Hepatocyte (in vitro differentiated cells): ENCODE measurements around the gene KIF6. TPM values are rescaled to one million over a fixed set of nuclear protein-coding genes. Genes with fewer than 3 reads are reported as not detected.

Experiments used
- DNase-seq: peaks from one replicate; pipeline ENCODE4 v3.0.0-alpha.2; 2016; ENCODE audit warnings: low spot score
- H2AFZ ChIP-seq: fragments of 200-600 bp; sonication (generic); 2 replicates; pipeline ENCODE4 v1.6.0; 2016; ENCODE audit warnings: antibody characterized with exemption, mild to moderate bottlenecking
- H3K27ac ChIP-seq: fragments of 200-600 bp; sonication (generic); 2 replicates; pipeline ENCODE4 v1.5.1; 2016; ENCODE audit warnings: mild to moderate bottlenecking
- H3K27me3 ChIP-seq: fragments of 200-600 bp; sonication (generic); 2 replicates; pipeline ENCODE4 v1.6.1; 2016
- H3K36me3 ChIP-seq: fragments of 200-600 bp; sonication (generic); replicated peaks from 2 replicates; pipeline ENCODE4 v1.5.1; 2016; ENCODE audit warnings: low read depth; ENCODE audit not compliant: insufficient read depth
- H3K4me1 ChIP-seq: fragments of 200-600 bp; sonication (generic); 2 replicates; pipeline ENCODE4 v1.5.1; 2016; ENCODE audit warnings: mild to moderate bottlenecking, moderate library complexity; ENCODE audit not compliant: insufficient read depth
- H3K4me2 ChIP-seq: fragments of 200-600 bp; sonication (generic); 2 replicates; pipeline ENCODE4 v1.6.0; 2016
- H3K4me3 ChIP-seq: fragments of 200-600 bp; sonication (generic); 2 replicates; pipeline ENCODE4 v1.5.1; 2016; ENCODE audit warnings: mild to moderate bottlenecking
- H3K79me2 ChIP-seq: fragments of 200-600 bp; sonication (generic); 2 replicates; pipeline ENCODE4 v1.6.0; 2017; ENCODE audit warnings: mild to moderate bottlenecking
- H3K9me2 ChIP-seq: fragments of 200-600 bp; sonication (generic); replicated peaks from 2 replicates; pipeline ENCODE4 v1.6.0; 2017; ENCODE audit warnings: mild to moderate bottlenecking; ENCODE audit not compliant: insufficient read depth
- H3K9me3 ChIP-seq: fragments of 200-600 bp; sonication (generic); 2 replicates; pipeline ENCODE4 v1.5.1; 2016; ENCODE audit warnings: low read depth, mild to moderate bottlenecking
- H4K20me1 ChIP-seq: fragments of 200-600 bp; sonication (generic); 2 replicates; pipeline ENCODE4 v1.6.0; 2016; ENCODE audit warnings: mild to moderate bottlenecking; ENCODE audit not compliant: insufficient read depth, poor library complexity, severe bottlenecking
- CTCF ChIP-seq: fragments of 200-600 bp; sonication (generic); IDR thresholded peaks from 2 replicates; pipeline ENCODE4 v1.5.1; 2016; ENCODE audit warnings: antibody characterized with exemption, mild to moderate bottlenecking; ENCODE audit not compliant: poor library complexity
- EZH2 ChIP-seq: fragments of 200-600 bp; sonication (generic); IDR thresholded peaks from 2 replicates; pipeline ENCODE4 v1.6.1; 2016; ENCODE audit warnings: antibody characterized with exemption, mild to moderate bottlenecking, borderline replicate concordance
- EZH2phosphoT487 ChIP-seq: fragments of 200-600 bp; sonication (generic); IDR thresholded peaks from one replicate; pipeline ENCODE4 v1.6.1; 2018; ENCODE audit warnings: antibody characterized with exemption, mild to moderate bottlenecking, low read depth, moderate library complexity; ENCODE audit not compliant: unreplicated experiment, severe bottlenecking
- WGBS: methylation state at CpG from one replicate; pipeline ENCODE4 v1.1.6; 2016; ENCODE audit warnings: low lambda C conversion rate; ENCODE audit errors: missing lambda C conversion rate; 5-methylcytosine and 5-hydroxymethylcytosine counted together
- polyA plus RNA-seq: library from polyadenylated mRNA; unstranded; fragments of >200 nt; fragmentation: Nextera tagmentation; extraction: Ambion mirVana; gene quantifications from 2 replicates; pipeline ENCODE4 v1.2.1, GENCODE V29; 2016
- total RNA-seq: library from RNA; depleted of rRNA; stranded (reverse); fragments of >200 nt; gene quantifications from 2 replicates; pipeline ENCODE4 v1.2.3, GENCODE V29; 2014

The KIF6 gene
- total and polyA plus RNA-seq, 2 experiments from 2014 or later, result 0.87 to 2.3 TPM

- Histone ChIP-seq H3K36me3 (no peaks in the 10 kb centered on the region), H3K9me2 (no peaks in the 10 kb centered on the region), H4K20me1 (no peaks in the 10 kb centered on the region), H3K27ac (no peak overlapping the region), H3K4me3 (no peak overlapping the region), H3K4me1 (no peaks in the 10 kb centered on the region), H3K27me3 (no peaks in the 10 kb centered on the region), H3K9me3 (no peaks in the 10 kb centered on the region), H2AFZ (no peak overlapping the region), H3K79me2 (no peaks in the 10 kb centered on the region), H3K4me2 (no peak overlapping the region)
- no peak for DNase-seq
- TF ChIP-seq CTCF (no peak), EZH2phosphoT487 (no peak), EZH2 (no peak)
- 72% methylated on average over 1 of the region's 1 CpG for WGBS
These were observed 30.0 kb upstream of the KIF6 start for GRCh38 chr6:39755231-39755630.

GRCh38 chr6:39754514-39755115, 29.4 kb upstream of the KIF6 start:
- WGBS, result 93% methylated on average over 5 of the region's 5 CpGs

GRCh38 chr6:39753725-39754045, 28.5 kb upstream of the KIF6 start:
- Histone ChIP-seq H3K9me2 (no peaks in the 10 kb centered on the region), H3K27ac (peak overlapping the region; percentile 27), H3K4me1 (no peaks in the 10 kb centered on the region), H3K9me3 (no peaks in the 10 kb centered on the region), H3K36me3 (no peaks in the 10 kb centered on the region), H3K79me2 (no peaks in the 10 kb centered on the region), H3K27me3 (no peaks in the 10 kb centered on the region), H3K4me3 (no peak overlapping the region), H4K20me1 (no peaks in the 10 kb centered on the region), H2AFZ (no peak overlapping the region), H3K4me2 (no peak overlapping the region)
- DNase-seq, result peak; percentile 25
- WGBS, result 71% methylated on average over 3 of the region's 3 CpGs
- TF ChIP-seq CTCF (no peak), EZH2phosphoT487 (no peak), EZH2 (no peak)

More at GRCh38 chr6:39754514-39755115, 29.4 kb upstream of the KIF6 start:
- Histone ChIP-seq H3K36me3 (no peaks in the 10 kb centered on the region), H3K4me1 (no peaks in the 10 kb centered on the region), H3K27ac (no peak overlapping the region), H3K79me2 (no peaks in the 10 kb centered on the region), H3K4me2 (no peak overlapping the region), H3K27me3 (no peaks in the 10 kb centered on the region), H2AFZ (no peak overlapping the region), H3K4me3 (no peak overlapping the region), H4K20me1 (no peaks in the 10 kb centered on the region), H3K9me3 (no peaks in the 10 kb centered on the region), H3K9me2 (no peaks in the 10 kb centered on the region)
- DNase-seq, result no peak
- TF ChIP-seq CTCF, result no peak
